Caco-2 (cell line): ENCODE data around the gene INPP4B. TPM values are rescaled to one million over a fixed set of nuclear protein-coding genes. Genes with fewer than 3 reads are reported as not detected.

Experiments used
- BruUV-seq: library from RNA; stranded (reverse); fragments of 400-500 nt; replicated peaks from 2 replicates; lab custom pipeline; 2021; lab: Mats Ljungman, UMichigan
- CTCF ChIA-PET: fragments of 300-600 bp; sonication (Branson Sonifier 250); formaldehyde crosslinking; loops from one replicate; lab custom pipeline; 2022; ENCODE audit warnings: antibody characterized with exemption; lab: Charles Lee
- POLR2A ChIA-PET: fragments of 300-600 bp; sonication (Branson Sonifier 250); formaldehyde crosslinking; loops from one replicate; lab custom pipeline; 2022; ENCODE audit warnings: antibody characterized with exemption; lab: Charles Lee
- DNase-seq, 2 experiments: peaks; one replicate each; pipeline versions ENCODE4 v3.0.0 to v3.0.0-alpha.2; 2020 to 2022
- H3K27me3 ChIP-seq: replicated peaks from 2 replicates; pipeline ENCODE4 v1.6.0; 2011; ENCODE audit warnings: low read length; ENCODE audit not compliant: control insufficient read depth, insufficient read depth
- H3K36me3 ChIP-seq: 2 replicates; pipeline ENCODE4 v1.5.1; 2011; ENCODE audit warnings: low read length; ENCODE audit not compliant: control insufficient read depth, insufficient read depth
- H3K4me1 ChIP-seq: fragments of 250-450 bp; sonication (Bioruptor Pico); 2 replicates; pipeline ENCODE4 v1.5.1; 2020; ENCODE audit warnings: mild to moderate bottlenecking
- H3K4me3 ChIP-seq: 2 replicates; pipeline ENCODE4 v1.5.1; 2011; ENCODE audit warnings: low read depth, mild to moderate bottlenecking, control low read depth, low read length
- H3K9me3 ChIP-seq: fragments of 250-450 bp; sonication (Bioruptor Pico); 2 replicates; pipeline ENCODE4 v1.5.1; 2020; ENCODE audit warnings: mild to moderate bottlenecking, moderate library complexity
- H3K27ac Mint-ChIP-seq: one replicate; pipeline ENCODE4 v1.8.0; 2022; ENCODE audit warnings: mixed read lengths; ENCODE audit not compliant: unreplicated experiment
- H3K27me3 Mint-ChIP-seq: one replicate; pipeline ENCODE4 v1.8.0; 2022; ENCODE audit warnings: mixed read lengths; ENCODE audit not compliant: insufficient read depth, unreplicated experiment
- H3K36me3 Mint-ChIP-seq: one replicate; pipeline ENCODE4 v1.8.0; 2022; ENCODE audit warnings: mild to moderate bottlenecking, mixed read lengths; ENCODE audit not compliant: insufficient read depth, unreplicated experiment
- H3K4me1 Mint-ChIP-seq: one replicate; pipeline ENCODE4 v1.8.0; 2022; ENCODE audit warnings: low read depth, mixed read lengths; ENCODE audit not compliant: unreplicated experiment
- H3K4me3 Mint-ChIP-seq: one replicate; pipeline ENCODE4 v1.8.0; 2022; ENCODE audit warnings: mild to moderate bottlenecking, moderate library complexity, mixed read lengths; ENCODE audit not compliant: unreplicated experiment
- H3K9me3 Mint-ChIP-seq: one replicate; pipeline ENCODE4 v1.8.0; 2022; ENCODE audit warnings: mixed read lengths; ENCODE audit not compliant: unreplicated experiment
- CTCF ChIP-seq, 2 experiments: fragments of 200-600 bp in 1 of 2; IDR thresholded peaks; 1 replicate in 1 of 2; 2 replicates in 1 of 2; pipeline versions ENCODE4 v1.5.1 to v1.8.0; 2011 to 2022; ENCODE audit warnings: antibody characterized with exemption in 1 of 2, control low read depth in 1 of 2, inconsistent platforms in 1 of 2, low read depth in 1 of 2, low read length in 1 of 2, mild to moderate bottlenecking in 1 of 2, moderate library complexity in 1 of 2; ENCODE audit not compliant: insufficient read depth in 1 of 2, severe bottlenecking in 1 of 2, unreplicated experiment in 1 of 2
- intact Hi-C: fragments of 100-400 bp; cut with micrococcal nuclease; formaldehyde crosslinking; loops from one replicate; pipeline ENCODE4 v1.10.0; 2022; ENCODE audit not compliant: unreplicated experiment
- total RNA-seq: library from RNA; stranded (reverse); gene quantifications from 2 replicates; pipeline ENCODE4 v1.2.3, GENCODE V29; 2022

The INPP4B gene
- total RNA-seq, 1 experiment from 2014 or later, result 10.3 TPM

- BruUV-seq, result no TSS peak
- Histone ChIP-seq H3K4me3 (no peak overlapping the region), H3K9me3 (no peaks in the 10 kb centered on the region), H3K36me3 (no peaks in the 10 kb centered on the region), H3K27me3 (no peaks in the 10 kb centered on the region), H3K4me1 (no peaks in the 10 kb centered on the region)
- H3K36me3 Mint-ChIP-seq, result peaks cover 6% of the 10 kb centered on the region
- H3K27ac Mint-ChIP-seq, result no peak overlapping the region
- H3K4me3 Mint-ChIP-seq, result no peak overlapping the region
- no peaks in the 10 kb centered on the region for H3K27me3 Mint-ChIP-seq
- H3K4me1 Mint-ChIP-seq, result peaks cover 8% of the 10 kb centered on the region
- DNase-seq, result no peak
- H3K9me3 Mint-ChIP-seq, result no peaks in the 10 kb centered on the region
- intact Hi-C loops, result no loop called here
- ChIA-PET POLR2A (no interaction called here), CTCF (no interaction called here)
- TF ChIP-seq CTCF (IDR thresholded peaks at IDR 0.05; ENCODE audit: insufficient read depth in 1 of 2, low read depth in 1 of 2, low read length in 1 of 2, severe bottlenecking in 1 of 2, unreplicated experiment in 1 of 2), result no peak
Observed at GRCh38 chr4:142528433-142528832, 317.7 kb downstream of the INPP4B start.

GRCh38 chr4:142523111-142523510 is 323.0 kb downstream of the INPP4B start:
- no peaks in the 10 kb centered on the region for H3K4me1 ChIP-seq
- no peak for DNase-seq
- no peaks in the 10 kb centered on the region for H3K27me3 Mint-ChIP-seq
- no peak overlapping the region for H3K27ac Mint-ChIP-seq
- POLR2A ChIA-PET, result no interaction called here
- peaks cover 6% of the 10 kb centered on the region for H3K36me3 Mint-ChIP-seq
- CTCF ChIA-PET, result no interaction called here
- no peaks in the 10 kb centered on the region for H3K36me3 ChIP-seq
- no peak for TF ChIP-seq CTCF (IDR thresholded peaks at IDR 0.05; ENCODE audit: insufficient read depth in 1 of 2, low read depth in 1 of 2, low read length in 1 of 2, severe bottlenecking in 1 of 2, unreplicated experiment in 1 of 2)
- no peaks in the 10 kb centered on the region for H3K9me3 Mint-ChIP-seq
- no peak overlapping the region for H3K4me3 Mint-ChIP-seq
- no peak overlapping the region for H3K4me3 ChIP-seq
- no peaks in the 10 kb centered on the region for H3K27me3 ChIP-seq
- no TSS peak for BruUV-seq
- no peaks in the 10 kb centered on the region for H3K4me1 Mint-ChIP-seq
- no peaks in the 10 kb centered on the region for H3K9me3 ChIP-seq
- intact Hi-C loops, result no loop called here

GRCh38 chr4:142519342-142519741 is 326.8 kb downstream of the INPP4B start:
- no TSS peak for BruUV-seq
- H3K4me3 ChIP-seq, result no peak overlapping the region
- H3K27me3 ChIP-seq, result no peaks in the 10 kb centered on the region
- Mint-ChIP-seq H3K4me1 (no peaks in the 10 kb centered on the region), H3K9me3 (no peaks in the 10 kb centered on the region), H3K27me3 (no peaks in the 10 kb centered on the region), H3K4me3 (no peak overlapping the region), H3K27ac (no peak overlapping the region), H3K36me3 (no peaks in the 10 kb centered on the region)
- TF ChIP-seq CTCF (IDR thresholded peaks at IDR 0.05; ENCODE audit: insufficient read depth in 1 of 2, low read depth in 1 of 2, low read length in 1 of 2, severe bottlenecking in 1 of 2, unreplicated experiment in 1 of 2), result no peak
- H3K36me3 ChIP-seq, result no peaks in the 10 kb centered on the region
- intact Hi-C loops, result no loop called here
- CTCF ChIA-PET, result no interaction called here
- POLR2A ChIA-PET, result no interaction called here
- DNase-seq, result no peak
- no peaks in the 10 kb centered on the region for H3K9me3 ChIP-seq
- no peaks in the 10 kb centered on the region for H3K4me1 ChIP-seq
